ENCODE results near the gene LDAH.

- TF ChIP-seq CTCF (conservative IDR thresholded peaks at IDR 0.05; ENCODE audit: low read depth, low read length) (no peak), EZH2 (IDR thresholded peaks at IDR 0.05; ENCODE audit: borderline replicate concordance, low read depth, low read length, poor library complexity, severe bottlenecking) (no peak)
Measured at GRCh38 chr2:20722592-20723240, 100.2 kb downstream of the LDAH start.
